WERI-Rb-1 (cell line): ENCODE data around the gene KIAA0232.

Source experiments
- DNase-seq: peaks from one replicate; pipeline ENCODE4 v3.0.0-alpha.2; 2020
- H3K27ac ChIP-seq: fragments of 250-450 bp; sonication (Bioruptor Pico); 2 replicates; pipeline ENCODE4 v1.5.1; 2020; ENCODE audit warnings: mild to moderate bottlenecking, moderate library complexity
- H3K27me3 ChIP-seq: fragments of 250-450 bp; sonication (Bioruptor Pico); 2 replicates; pipeline ENCODE4 v1.5.1; 2021; ENCODE audit warnings: mild to moderate bottlenecking, low read depth, moderate library complexity; ENCODE audit not compliant: insufficient read depth, severe bottlenecking
- H3K36me3 ChIP-seq: fragments of 250-450 bp; sonication (Bioruptor Pico); 2 replicates; pipeline ENCODE4 v1.5.1; 2020; ENCODE audit warnings: mild to moderate bottlenecking, moderate library complexity
- H3K4me3 ChIP-seq: 2 replicates; pipeline ENCODE4 v1.5.1; 2011; ENCODE audit warnings: low read depth, mild to moderate bottlenecking, control low read depth, low read length
- H3K9me3 ChIP-seq: fragments of 250-450 bp; sonication (Bioruptor Pico); 2 replicates; pipeline ENCODE4 v1.5.1; 2021; ENCODE audit warnings: mild to moderate bottlenecking, moderate library complexity; ENCODE audit not compliant: severe bottlenecking
- TF ChIP-seq, protein P1 (sequence below): IDR thresholded peaks from 2 replicates; pipeline ENCODE4 v1.5.1; 2011; ENCODE audit warnings: low read depth, mild to moderate bottlenecking, control low read depth, inconsistent platforms, low read length

KIAA0232 gene

DNA sequence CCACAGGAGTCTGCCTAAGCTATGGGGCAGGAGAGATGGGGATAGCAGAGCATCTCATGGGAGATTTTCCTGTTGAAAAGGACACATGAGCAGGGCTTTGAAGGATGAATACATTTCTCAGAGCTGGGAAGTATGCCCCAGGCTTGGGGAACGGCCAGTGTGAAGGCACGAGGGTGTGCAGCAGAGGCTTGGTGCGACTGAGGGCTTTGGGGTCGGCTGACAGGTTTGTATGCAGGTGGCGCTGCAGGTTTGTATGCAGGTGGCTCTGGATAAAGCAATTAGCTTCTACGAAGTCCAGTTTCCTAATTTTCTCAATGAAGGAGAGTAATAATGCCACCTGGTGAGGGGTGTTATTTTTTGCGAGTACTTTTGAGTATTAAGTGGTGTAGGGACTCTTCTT, 6.8 kb upstream of the KIAA0232 start:
- Histone ChIP-seq H3K36me3 (no peaks in the 10 kb centered on the region), H3K27me3 (no peaks in the 10 kb centered on the region), H3K9me3 (no peaks in the 10 kb centered on the region), H3K4me3 (no peak overlapping the region), H3K27ac (no peak overlapping the region)
- TF ChIP-seq, protein P1, sequence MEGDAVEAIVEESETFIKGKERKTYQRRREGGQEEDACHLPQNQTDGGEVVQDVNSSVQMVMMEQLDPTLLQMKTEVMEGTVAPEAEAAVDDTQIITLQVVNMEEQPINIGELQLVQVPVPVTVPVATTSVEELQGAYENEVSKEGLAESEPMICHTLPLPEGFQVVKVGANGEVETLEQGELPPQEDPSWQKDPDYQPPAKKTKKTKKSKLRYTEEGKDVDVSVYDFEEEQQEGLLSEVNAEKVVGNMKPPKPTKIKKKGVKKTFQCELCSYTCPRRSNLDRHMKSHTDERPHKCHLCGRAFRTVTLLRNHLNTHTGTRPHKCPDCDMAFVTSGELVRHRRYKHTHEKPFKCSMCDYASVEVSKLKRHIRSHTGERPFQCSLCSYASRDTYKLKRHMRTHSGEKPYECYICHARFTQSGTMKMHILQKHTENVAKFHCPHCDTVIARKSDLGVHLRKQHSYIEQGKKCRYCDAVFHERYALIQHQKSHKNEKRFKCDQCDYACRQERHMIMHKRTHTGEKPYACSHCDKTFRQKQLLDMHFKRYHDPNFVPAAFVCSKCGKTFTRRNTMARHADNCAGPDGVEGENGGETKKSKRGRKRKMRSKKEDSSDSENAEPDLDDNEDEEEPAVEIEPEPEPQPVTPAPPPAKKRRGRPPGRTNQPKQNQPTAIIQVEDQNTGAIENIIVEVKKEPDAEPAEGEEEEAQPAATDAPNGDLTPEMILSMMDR = no peak
- no peak for DNase-seq

DNA sequence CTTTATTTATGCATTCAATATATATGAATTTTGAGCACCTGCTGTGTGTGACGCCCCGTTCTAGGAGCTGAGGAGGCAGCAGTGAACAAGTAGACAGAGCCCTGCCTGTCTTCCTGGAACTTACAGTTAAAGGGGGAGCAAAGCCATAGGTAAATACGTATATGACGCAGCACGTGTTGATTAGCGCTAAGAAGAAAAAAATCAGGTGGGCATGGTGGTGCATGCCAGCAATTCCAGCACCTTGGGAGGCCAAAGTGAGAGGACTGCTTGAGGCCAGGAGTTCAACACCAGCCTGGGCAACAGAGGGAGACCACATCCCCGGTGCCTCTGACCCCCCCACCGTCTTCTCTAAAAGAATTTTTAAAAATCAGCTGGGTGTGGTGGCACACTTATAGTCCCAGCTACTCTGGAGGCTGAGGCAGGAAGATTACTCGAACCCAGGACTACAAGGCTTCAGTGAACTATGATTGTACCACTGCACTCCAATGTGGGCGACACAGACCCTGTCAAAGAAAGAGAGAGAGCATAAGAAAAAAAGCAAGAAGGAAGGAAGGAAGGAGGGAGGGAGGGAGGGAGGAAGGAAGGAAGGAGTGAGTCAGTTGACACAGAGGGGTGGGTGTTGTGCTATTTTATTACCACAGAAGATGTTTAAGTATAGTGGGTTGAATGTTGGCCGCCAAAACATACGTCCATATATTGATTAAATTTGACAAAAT, 5.4 kb upstream of the KIAA0232 start:
- DNase-seq = no peak
- no peak overlapping the region for H3K27ac ChIP-seq
- H3K36me3 ChIP-seq = no peaks in the 10 kb centered on the region
- H3K4me3 ChIP-seq = no peak overlapping the region
- TF ChIP-seq, protein P1 = no peak
- H3K27me3 ChIP-seq = no peaks in the 10 kb centered on the region
- H3K9me3 ChIP-seq = no peaks in the 10 kb centered on the region

DNA sequence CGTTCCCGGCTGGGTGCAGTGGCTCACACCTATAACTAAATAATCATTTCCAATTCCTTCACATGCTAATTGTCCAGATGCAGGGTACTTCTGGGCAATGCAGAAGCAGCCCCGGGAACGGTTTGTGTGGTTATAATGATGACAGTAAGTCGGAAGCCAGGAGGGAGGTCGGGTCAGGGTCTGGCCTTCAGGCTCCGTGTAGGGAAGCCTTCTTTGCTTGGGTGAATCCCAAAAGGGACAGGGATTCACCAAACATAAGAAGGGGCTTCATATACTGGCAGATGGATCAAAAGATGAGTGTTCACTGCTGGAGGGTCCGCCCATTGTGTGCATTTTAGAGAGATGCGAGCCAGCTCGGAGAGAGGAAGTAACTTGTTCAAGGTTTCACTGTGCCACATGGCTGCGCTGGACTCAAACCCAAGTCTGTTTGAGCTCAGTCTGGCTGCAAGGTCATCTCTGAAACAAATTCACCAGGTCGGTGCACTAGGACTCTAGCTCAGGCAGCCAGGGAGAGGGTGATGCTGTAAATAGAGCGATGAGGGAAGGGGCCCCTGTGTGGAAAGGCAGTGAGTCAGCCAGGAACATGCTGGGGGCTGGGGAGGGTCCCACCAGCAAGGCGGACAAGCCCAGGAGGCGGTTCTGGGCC, 4.8 kb upstream of the KIAA0232 start:
- H3K36me3 ChIP-seq = no peaks in the 10 kb centered on the region
- no peak overlapping the region for H3K27ac ChIP-seq
- H3K9me3 ChIP-seq = no peaks in the 10 kb centered on the region
- DNase-seq = no peak
- TF ChIP-seq, protein P1 = no peak
- no peaks in the 10 kb centered on the region for H3K27me3 ChIP-seq
- no peak overlapping the region for H3K4me3 ChIP-seq

DNA sequence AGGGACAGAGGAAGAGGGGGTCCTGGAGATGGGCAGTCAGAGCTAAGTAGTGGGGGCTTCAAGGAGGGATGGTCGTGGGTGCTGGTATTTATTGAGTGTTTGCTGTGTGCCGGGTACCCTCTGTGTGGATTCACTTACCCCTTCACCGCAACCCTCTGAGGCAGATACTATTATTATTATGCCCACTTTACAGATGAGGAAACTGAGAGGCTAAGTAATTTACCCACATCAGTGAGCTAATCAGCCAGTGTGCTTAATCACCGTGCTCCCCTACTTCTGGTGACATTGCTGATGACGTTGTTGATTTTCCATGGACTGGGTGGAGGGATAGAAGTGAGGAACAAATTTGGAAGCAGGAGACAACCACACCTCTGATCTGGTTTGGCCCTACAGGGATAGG, 4.1 kb upstream of the KIAA0232 start:
- Histone ChIP-seq H3K4me3 (no peak overlapping the region), H3K9me3 (no peaks in the 10 kb centered on the region), H3K36me3 (peaks cover 3% of the 10 kb centered on the region), H3K27ac (no peak overlapping the region), H3K27me3 (no peaks in the 10 kb centered on the region)
- no peak for DNase-seq
- TF ChIP-seq, protein P1 = no peak

DNA sequence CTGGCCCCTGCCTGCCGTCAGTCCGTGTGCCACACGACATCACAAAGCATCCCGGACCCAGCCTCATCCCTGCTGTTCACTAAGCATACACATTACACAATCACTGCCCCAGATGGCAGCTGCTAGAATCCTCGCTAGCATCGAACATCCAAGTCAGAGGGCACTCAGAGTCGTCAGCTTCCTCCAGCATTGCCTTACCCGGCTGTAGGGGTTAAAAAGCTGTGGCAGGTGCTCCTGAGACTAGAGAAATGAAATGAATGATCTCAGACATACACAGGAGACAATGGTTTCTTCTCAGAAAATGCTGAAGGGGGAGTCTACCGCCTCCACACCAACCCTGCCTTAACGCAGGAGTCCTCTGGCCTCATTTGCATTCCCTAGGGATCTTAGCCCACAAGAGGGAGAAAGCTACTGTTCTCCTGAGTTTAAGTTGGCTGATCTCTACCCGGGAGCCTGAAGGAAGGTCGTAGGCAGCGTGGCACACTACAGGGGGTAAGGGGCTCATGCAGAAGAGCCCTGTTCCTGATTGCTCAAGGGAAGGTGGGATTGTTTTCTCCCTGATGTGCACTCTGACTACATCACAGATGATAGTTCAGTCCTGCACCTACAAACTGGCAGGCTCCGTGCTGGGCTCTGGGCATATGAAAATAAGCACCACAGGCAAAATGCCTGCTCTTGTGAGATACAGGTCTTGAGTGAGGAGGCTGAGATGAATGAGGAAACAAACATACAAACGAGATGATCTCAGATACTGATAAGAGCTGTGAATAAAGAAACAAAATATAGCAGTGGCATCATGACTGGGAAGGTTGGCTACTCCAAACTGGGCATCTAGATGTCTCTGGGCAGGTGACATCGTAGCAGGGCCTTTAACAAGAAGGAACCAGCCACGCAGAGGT, 2.6 kb upstream of the KIAA0232 start:
- peaks cover 4% of the 10 kb centered on the region for H3K36me3 ChIP-seq
- peak; percentile 71 for DNase-seq
- H3K27ac ChIP-seq = peak overlapping the region; percentile 45
- no peaks in the 10 kb centered on the region for H3K9me3 ChIP-seq
- H3K4me3 ChIP-seq = no peak overlapping the region
- no peaks in the 10 kb centered on the region for H3K27me3 ChIP-seq
- TF ChIP-seq, protein P1 = no peak
